Large intestine (tissue), 3 donors: ENCODE results near the gene KBTBD4. TPM values are rescaled to one million over a fixed set of nuclear protein-coding genes. Genes with fewer than 3 reads are reported as not detected.
"Not testable (repeated sequence)": the region's sequence is repeated elsewhere in the genome, so short reads cannot be mapped to it uniquely, and the experiment has no call there.

Experiments
- DNase-seq, 2 donors: peaks; one replicate each; pipeline versions ENCODE4 v3.0.0 to v3.0.0-alpha.2; 2013
- H3K27ac ChIP-seq: one replicate; pipeline ENCODE4 v1.5.1; 2013; ENCODE audit warnings: low read length
- H3K27me3 ChIP-seq: 2 replicates; pipeline ENCODE4 v1.6.1; 2013; ENCODE audit warnings: low read length; ENCODE audit not compliant: control insufficient read depth, insufficient read depth
- H3K36me3 ChIP-seq: 2 replicates; pipeline ENCODE4 v1.6.1; 2013; ENCODE audit warnings: low read length; ENCODE audit not compliant: control insufficient read depth, insufficient read depth
- H3K4me1 ChIP-seq: one replicate; pipeline ENCODE4 v1.6.1; 2013; ENCODE audit warnings: low read length; ENCODE audit not compliant: control insufficient read depth, insufficient read depth
- H3K4me3 ChIP-seq: one replicate; pipeline ENCODE4 v1.5.1; 2013; ENCODE audit warnings: low read length
- H3K9me3 ChIP-seq: one replicate; pipeline ENCODE4 v1.6.1; 2013; ENCODE audit warnings: mild to moderate bottlenecking, low read depth, low read length, moderate library complexity; ENCODE audit not compliant: control insufficient read depth
- WGBS: methylation state at CpG from one replicate; pipeline ENCODE4 v1.1.5; 2013; ENCODE audit warnings: low lambda C conversion rate; ENCODE audit not compliant: insufficient coverage; 5-methylcytosine and 5-hydroxymethylcytosine counted together
- polyA plus RNA-seq: library from polyadenylated mRNA; unstranded; fragments of 120-200 nt; gene quantifications from one replicate; pipeline ENCODE4 v1.2.1, GENCODE V29; 2013

The KBTBD4 gene
- polyA plus RNA-seq, 1 donor: 13.9 TPM

GRCh38 chr11:47530721-47531120 is 48.0 kb downstream of the KBTBD4 start:
- H3K4me3 ChIP-seq, H3K27ac ChIP-seq, H3K27me3 ChIP-seq, H3K36me3 ChIP-seq, H3K4me1 ChIP-seq, H3K9me3 ChIP-seq, DNase-seq: not testable (repeated sequence)
- no CpG with 5 or more reads among the region's 9 CpGs for WGBS

GRCh38 chr11:47529951-47530350 is 48.8 kb downstream of the KBTBD4 start:
- 90% methylated on average over 2 of the region's 4 CpGs for WGBS
- Histone ChIP-seq H3K4me3 (no peak overlapping the region), H3K27me3 (no peaks in the 10 kb centered on the region), H3K27ac (no peak overlapping the region), H3K9me3 (no peaks in the 10 kb centered on the region), H3K36me3 (peaks cover 9% of the 10 kb centered on the region), H3K4me1 (no peaks in the 10 kb centered on the region)
- no peak for DNase-seq

DNA sequence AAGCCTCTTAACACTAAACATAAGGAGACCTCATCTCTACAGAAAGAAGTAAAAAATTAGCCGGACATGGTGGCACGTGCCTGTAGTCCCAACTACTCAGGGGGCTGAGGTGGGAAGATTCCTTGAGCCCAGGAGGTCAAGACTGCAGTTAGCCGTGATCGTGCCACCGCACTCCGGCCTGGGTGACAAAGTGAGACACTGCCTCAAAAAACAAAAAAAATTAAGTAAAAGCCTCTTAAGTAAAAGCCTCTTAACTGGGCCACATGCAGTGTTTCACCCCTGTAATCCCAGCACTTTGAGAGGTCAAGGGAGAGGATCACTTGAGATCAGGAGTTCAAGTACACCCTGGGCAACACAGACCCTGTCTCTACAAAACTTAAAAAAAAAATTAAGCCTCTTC is 51.6 kb downstream of the KBTBD4 start:
- H3K9me3 ChIP-seq: no peaks in the 10 kb centered on the region
- H3K27me3 ChIP-seq: no peaks in the 10 kb centered on the region
- H3K27ac ChIP-seq: no peak overlapping the region
- WGBS: no CpG with 5 or more reads among the region's 6 CpGs
- H3K4me1 ChIP-seq: peaks cover 13% of the 10 kb centered on the region
- H3K36me3 ChIP-seq: peaks cover 9% of the 10 kb centered on the region
- DNase-seq: no peak
- H3K4me3 ChIP-seq: no peak overlapping the region

DNA sequence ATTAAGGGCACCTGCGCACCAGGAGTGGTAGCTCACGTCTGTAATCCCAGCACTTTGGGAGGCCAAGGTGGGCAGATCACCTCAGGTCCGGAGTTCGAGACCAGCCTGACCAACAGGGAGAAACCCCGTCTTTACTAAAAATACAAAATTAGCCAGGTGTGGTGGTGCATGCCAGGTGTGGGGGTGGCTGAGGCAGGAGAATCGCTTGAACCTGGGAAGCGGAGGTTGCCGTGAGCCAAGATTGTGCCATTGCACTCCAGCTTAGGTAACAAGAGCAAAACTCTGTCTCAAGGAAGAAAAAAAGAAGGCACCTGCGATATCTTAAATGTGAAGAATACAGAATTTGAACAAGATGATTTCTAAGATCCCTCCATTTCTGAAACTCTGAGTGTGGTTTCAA is 52.7 kb downstream of the KBTBD4 start:
- H3K4me3 ChIP-seq, H3K9me3 ChIP-seq, DNase-seq, H3K27ac ChIP-seq, H3K36me3 ChIP-seq, H3K27me3 ChIP-seq: not testable (repeated sequence)
- 100% methylated on average over 1 of the region's 9 CpGs for WGBS
- H3K4me1 ChIP-seq: peaks cover 13% of the 10 kb centered on the region

DNA sequence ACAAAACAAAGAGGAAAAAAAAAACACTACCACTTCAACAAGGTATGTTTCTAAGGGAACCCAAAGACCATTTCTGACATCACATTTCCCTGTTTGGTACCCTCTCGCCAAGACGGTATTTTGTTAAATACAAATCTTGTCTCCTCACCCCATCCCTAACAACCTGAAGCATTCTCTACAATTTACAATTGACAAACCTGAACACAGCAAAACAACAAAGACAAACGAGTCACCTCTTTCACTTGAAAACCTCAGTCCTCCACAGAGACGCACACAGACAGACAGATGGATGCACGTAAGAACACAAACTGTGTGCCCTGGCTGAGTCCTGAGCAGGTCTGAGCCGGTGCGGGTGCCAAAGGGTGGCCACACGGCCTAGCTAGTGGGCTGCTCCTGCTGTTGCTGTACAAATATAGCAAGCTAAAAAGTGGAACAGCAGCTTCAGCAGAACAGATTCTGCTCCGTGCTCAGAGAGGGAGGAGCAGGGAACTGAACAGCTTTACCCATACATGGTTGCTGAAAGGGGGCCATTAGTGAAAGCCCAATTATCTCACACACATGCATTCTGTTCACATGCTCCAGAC is 54.4 kb downstream of the KBTBD4 start:
- Histone ChIP-seq H3K9me3 (no peaks in the 10 kb centered on the region), H3K4me3 (no peak overlapping the region), H3K27me3 (no peaks in the 10 kb centered on the region), H3K4me1 (peaks cover 13% of the 10 kb centered on the region), H3K36me3 (peaks cover 4% of the 10 kb centered on the region), H3K27ac (peak overlapping the region; percentile 45)
- no peak for DNase-seq
- 40% methylated on average over 2 of the region's 9 CpGs for WGBS

DNA sequence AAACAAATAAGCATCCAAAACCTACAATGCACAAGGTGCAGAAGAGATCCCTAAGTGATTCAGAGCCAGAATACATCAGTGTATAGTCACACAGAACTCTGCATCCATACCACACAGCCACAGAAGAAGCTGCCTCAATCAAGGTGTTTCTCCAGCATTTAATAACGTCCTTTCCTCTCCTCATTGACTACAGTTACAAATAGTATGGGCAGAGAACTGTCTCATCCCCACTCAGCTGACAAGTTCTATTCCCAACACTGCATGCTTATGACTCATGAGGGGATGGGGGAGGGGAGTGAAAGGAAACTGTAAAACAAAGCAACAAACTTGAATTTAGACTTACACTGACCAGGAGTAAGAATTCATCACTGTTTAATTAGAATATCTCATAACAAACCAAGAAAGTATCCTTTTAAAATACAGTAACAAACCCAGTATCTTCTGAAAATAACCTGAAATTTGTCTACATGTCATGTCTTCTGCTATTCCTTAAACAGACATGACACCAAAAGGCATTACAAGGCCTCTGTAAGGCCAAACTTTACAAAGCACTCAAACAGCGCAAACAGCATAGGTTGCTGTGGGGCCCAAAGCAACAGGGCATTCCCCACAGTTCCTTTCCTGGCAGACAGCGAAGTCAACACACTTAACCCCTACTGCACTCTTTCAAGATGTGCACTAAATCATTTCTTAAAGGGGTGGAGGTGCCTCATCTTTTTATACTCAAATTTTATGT is 55.1 kb downstream of the KBTBD4 start:
- Histone ChIP-seq H3K4me1 (peaks cover 16% of the 10 kb centered on the region), H3K27me3 (no peaks in the 10 kb centered on the region), H3K27ac (peak overlapping the region; percentile 57), H3K9me3 (no peaks in the 10 kb centered on the region), H3K36me3 (no peaks in the 10 kb centered on the region), H3K4me3 (no peak overlapping the region)
- peak; percentile 47 to 64 for DNase-seq
- WGBS: no CpG with 5 or more reads among the region's 3 CpGs

Other genes with a start within 250 kb of the KBTBD4 start
- gene MYBPC3, start 226.3 kb downstream of the KBTBD4 start, polyA plus RNA-seq: 0.01 TPM
- 10.2 TPM for gene SPI1, start 200.4 kb downstream of the KBTBD4 start, polyA plus RNA-seq
- 31.3 TPM for gene SLC39A13, start 170.4 kb downstream of the KBTBD4 start, polyA plus RNA-seq
- gene PSMC3, start 152.5 kb downstream of the KBTBD4 start, polyA plus RNA-seq: 99.4 TPM
- gene RAPSN, start 129.8 kb downstream of the KBTBD4 start, polyA plus RNA-seq: 0.64 TPM
- 79.2 TPM for gene CELF1, start 25.8 kb downstream of the KBTBD4 start, polyA plus RNA-seq
- 51.1 TPM for gene PTPMT1, start 13.4 kb downstream of the KBTBD4 start, polyA plus RNA-seq
- 112 TPM for gene NDUFS3, start 104 bp upstream of the KBTBD4 start, polyA plus RNA-seq
- 0.19 TPM for gene FAM180B, start 7.7 kb upstream of the KBTBD4 start, polyA plus RNA-seq
- 3.7 TPM for gene C1QTNF4, start 15.4 kb upstream of the KBTBD4 start, polyA plus RNA-seq
- 102 TPM for gene MTCH2, start 63.6 kb upstream of the KBTBD4 start, polyA plus RNA-seq
- 10.6 TPM for gene AGBL2, start 136.4 kb upstream of the KBTBD4 start, polyA plus RNA-seq
- gene FNBP4, start 188.4 kb upstream of the KBTBD4 start, polyA plus RNA-seq: 122 TPM